HEK293T (cell line): ENCODE measurements around the gene GRID1.

ENCODE experiments used
- CTCF ChIA-PET: fragments of 350-600 bp; formaldehyde crosslinking; extraction: SDS; loops from one replicate; lab custom pipeline; 2021; ENCODE audit warnings: antibody characterized with exemption, inconsistent platforms; lab: Yijun Ruan, JAX
- POLR2A ChIA-PET: fragments of 350-600 bp; formaldehyde crosslinking; extraction: SDS; loops from one replicate; lab custom pipeline; 2020; ENCODE audit warnings: antibody characterized with exemption, inconsistent platforms; lab: Yijun Ruan, JAX
- DNase-seq: peaks from one replicate; pipeline ENCODE4 v3.0.0; 2012; ENCODE audit warnings: mixed read lengths; ENCODE audit errors: extremely low spot score
- ARNT ChIP-seq: fragments of 450-650 bp; IDR thresholded peaks from 2 replicates; pipeline ENCODE4 v1.6.1; 2017; ENCODE audit warnings: mild to moderate bottlenecking
- BHLHE40 ChIP-seq: fragments of 450-650 bp; IDR thresholded peaks from 2 replicates; pipeline ENCODE4 v1.6.1; 2016; ENCODE audit warnings: mild to moderate bottlenecking, moderate library complexity, borderline replicate concordance
- CTBP1 ChIP-seq: fragments of 450-650 bp; IDR thresholded peaks from 2 replicates; pipeline ENCODE4 v1.6.1; 2016; ENCODE audit warnings: borderline replicate concordance
- ELF4 ChIP-seq: fragments of 450-650 bp; IDR thresholded peaks from 2 replicates; pipeline ENCODE4 v1.6.1; 2017; ENCODE audit warnings: antibody characterized with exemption
- FOXA1 ChIP-seq: fragments of 450-650 bp; IDR thresholded peaks from 2 replicates; pipeline ENCODE4 v1.6.1; 2016; ENCODE audit warnings: mild to moderate bottlenecking
- FOXK2 ChIP-seq: fragments of 450-650 bp; IDR thresholded peaks from 2 replicates; pipeline ENCODE4 v1.6.1; 2016; ENCODE audit warnings: mild to moderate bottlenecking
- FOXM1 ChIP-seq: fragments of 450-650 bp; IDR thresholded peaks from 2 replicates; pipeline ENCODE4 v1.6.1; 2017; ENCODE audit warnings: mild to moderate bottlenecking, borderline replicate concordance
- HDGF ChIP-seq: fragments of 450-650 bp; IDR thresholded peaks from 2 replicates; pipeline ENCODE4 v1.6.1; 2017; ENCODE audit warnings: antibody characterized with exemption, borderline replicate concordance
- L3MBTL2 ChIP-seq: fragments of 450-650 bp; conservative IDR thresholded peaks from 2 replicates; pipeline ENCODE4 v1.6.1; 2016; ENCODE audit warnings: mild to moderate bottlenecking
- LEF1 ChIP-seq: fragments of 450-650 bp; IDR thresholded peaks from 2 replicates; pipeline ENCODE4 v1.6.1; 2017; ENCODE audit warnings: mild to moderate bottlenecking, borderline replicate concordance
- NFRKB ChIP-seq: fragments of 450-650 bp; IDR thresholded peaks from 2 replicates; pipeline ENCODE4 v1.6.1; 2016; ENCODE audit warnings: mild to moderate bottlenecking, moderate library complexity
- SP1 ChIP-seq: fragments of 450-650 bp; IDR thresholded peaks from 2 replicates; pipeline ENCODE4 v1.6.1; 2017
- SUZ12 ChIP-seq: fragments of 450-650 bp; IDR thresholded peaks from 2 replicates; pipeline ENCODE4 v1.6.1; 2016; ENCODE audit warnings: mild to moderate bottlenecking
- TARDBP ChIP-seq: fragments of 450-650 bp; IDR thresholded peaks from 2 replicates; pipeline ENCODE4 v1.6.1; 2016
- ZNF384 ChIP-seq: fragments of 450-650 bp; IDR thresholded peaks from 2 replicates; pipeline ENCODE4 v1.6.1; 2016
- TF ChIP-seq, protein P1 (sequence below): fragments of 450-650 bp; IDR thresholded peaks from 2 replicates; pipeline ENCODE4 v1.6.1; 2016

Gene GRID1

DNA sequence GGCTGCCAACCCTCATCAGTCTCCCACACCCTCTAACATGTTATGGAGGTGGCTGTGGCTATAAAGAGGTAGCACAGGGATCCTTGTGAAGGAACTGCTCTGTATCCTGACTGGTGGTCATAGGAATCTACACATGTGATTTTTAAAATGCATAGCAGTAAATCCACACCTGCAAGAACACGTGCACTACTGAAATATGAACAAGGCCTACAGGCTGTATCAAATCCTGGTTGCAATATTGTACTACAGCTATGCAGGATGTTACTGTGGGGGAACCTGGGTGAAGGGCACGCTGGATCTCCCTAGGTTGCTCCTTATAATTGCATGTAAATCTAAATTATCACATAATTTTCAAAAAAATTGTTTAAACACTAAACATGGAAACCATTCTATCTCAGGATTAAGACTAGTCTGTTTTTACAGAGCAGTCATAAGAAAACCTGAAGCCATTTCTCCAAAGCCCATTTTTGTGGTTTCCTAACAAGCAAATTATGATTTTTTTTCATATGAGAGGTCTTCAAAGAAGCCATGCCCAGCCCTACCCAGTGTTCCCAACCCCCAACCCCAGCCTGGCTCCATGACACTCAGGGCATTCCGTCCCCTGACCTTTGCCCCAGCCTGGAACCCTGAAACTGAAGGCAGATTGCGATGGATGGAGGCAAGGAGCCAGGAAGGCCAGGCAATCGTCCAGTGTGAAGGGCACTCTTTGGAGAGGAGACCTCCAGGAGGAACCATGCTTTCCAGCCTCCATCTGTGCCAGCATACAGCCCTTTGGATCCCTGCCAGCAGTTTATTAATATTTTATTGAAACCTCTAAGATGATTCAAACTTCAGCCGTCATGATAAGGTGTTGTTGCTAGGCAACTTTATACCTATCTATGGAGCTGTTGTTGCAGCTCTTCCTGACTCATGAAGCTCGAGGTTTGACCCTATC lies 161.0 kb downstream of the GRID1 start:
- no peak for DNase-seq
- ChIA-PET POLR2A (no interaction called here), CTCF (no interaction called here)
- no peak for TF ChIP-seq CTBP1
- TF ChIP-seq L3MBTL2 = no peak
- TF ChIP-seq ELF4 = no peak
- TF ChIP-seq SP1 = no peak
- no peak for TF ChIP-seq ZNF384
- TF ChIP-seq NFRKB = no peak
- no peak for TF ChIP-seq HDGF
- no peak for TF ChIP-seq LEF1
- no peak for TF ChIP-seq FOXA1
- TF ChIP-seq SUZ12 = no peak
- TF ChIP-seq, protein P1, sequence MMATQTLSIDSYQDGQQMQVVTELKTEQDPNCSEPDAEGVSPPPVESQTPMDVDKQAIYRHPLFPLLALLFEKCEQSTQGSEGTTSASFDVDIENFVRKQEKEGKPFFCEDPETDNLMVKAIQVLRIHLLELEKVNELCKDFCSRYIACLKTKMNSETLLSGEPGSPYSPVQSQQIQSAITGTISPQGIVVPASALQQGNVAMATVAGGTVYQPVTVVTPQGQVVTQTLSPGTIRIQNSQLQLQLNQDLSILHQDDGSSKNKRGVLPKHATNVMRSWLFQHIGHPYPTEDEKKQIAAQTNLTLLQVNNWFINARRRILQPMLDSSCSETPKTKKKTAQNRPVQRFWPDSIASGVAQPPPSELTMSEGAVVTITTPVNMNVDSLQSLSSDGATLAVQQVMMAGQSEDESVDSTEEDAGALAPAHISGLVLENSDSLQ = no peak
- TF ChIP-seq TARDBP = no peak
- no peak for TF ChIP-seq FOXM1

- POLR2A ChIA-PET = no interaction called here
- CTCF ChIA-PET = no interaction called here
- TF ChIP-seq SP1 = no peak
- no peak for TF ChIP-seq ZNF384
- DNase-seq = no peak
Observed at GRCh38 chr10:86204421-86205305, 161.9 kb downstream of the GRID1 start.

DNA sequence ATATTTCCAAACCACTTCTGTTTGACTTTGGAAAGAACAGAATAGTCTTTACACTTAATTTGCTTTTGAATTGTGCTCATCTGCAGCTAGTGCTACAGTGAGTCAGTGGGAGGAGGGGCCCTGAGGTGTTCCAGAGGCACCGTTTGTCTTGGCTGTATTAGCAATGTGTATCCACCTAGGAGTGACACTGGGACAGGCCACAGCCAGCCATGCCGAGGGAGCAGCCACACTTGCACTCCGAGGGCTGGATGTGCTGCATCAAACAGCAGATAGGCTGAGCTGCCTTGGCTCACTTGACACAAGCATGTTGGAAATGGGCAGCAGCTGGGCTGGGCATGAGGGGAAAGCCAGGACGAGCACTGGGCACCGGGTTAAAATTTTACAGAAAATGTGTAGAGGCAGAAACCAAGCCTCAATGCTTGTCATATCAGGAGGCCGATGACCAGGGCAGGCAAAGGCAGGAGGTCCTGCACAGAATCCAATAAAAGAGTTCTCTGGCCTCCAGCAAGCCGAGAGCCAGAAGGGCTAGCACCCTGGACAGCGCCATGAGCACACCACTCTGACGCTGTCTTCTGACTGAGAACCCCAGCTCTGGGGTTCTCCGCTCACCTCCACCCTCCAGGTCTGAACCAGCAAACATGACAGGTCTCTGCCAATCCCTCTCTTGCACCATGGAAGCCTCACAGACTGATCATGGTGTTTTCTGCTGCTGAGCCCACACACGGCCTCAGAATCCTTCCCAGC lies 163.3 kb downstream of the GRID1 start:
- CTCF ChIA-PET = no interaction called here
- POLR2A ChIA-PET = no interaction called here
- TF ChIP-seq ZNF384 = no peak
- no peak for TF ChIP-seq SP1
- TF ChIP-seq ARNT = no peak
- TF ChIP-seq FOXK2 = no peak
- TF ChIP-seq L3MBTL2 = no peak
- no peak for TF ChIP-seq ELF4
- no peak for TF ChIP-seq LEF1
- TF ChIP-seq TARDBP = no peak
- peak; percentile 40 for DNase-seq

- ChIA-PET POLR2A (no interaction called here), CTCF (no interaction called here)
- DNase-seq = no peak
- TF ChIP-seq LEF1 (no peak), CTBP1 (no peak), ARNT (no peak), ELF4 (no peak)
- TF ChIP-seq, protein P1 = no peak
Observed at GRCh38 chr10:86202226-86202735, 164.3 kb downstream of the GRID1 start.

- DNase-seq = no peak
- CTCF ChIA-PET = no interaction called here
- TF ChIP-seq BHLHE40 = no peak
- TF ChIP-seq ZNF384 = no peak
- TF ChIP-seq FOXA1 = no peak
- POLR2A ChIA-PET = no interaction called here
Observed at GRCh38 chr10:86200867-86201266, 165.7 kb downstream of the GRID1 start.

- ChIA-PET POLR2A (no interaction called here), CTCF (no interaction called here)
- DNase-seq = no peak
- TF ChIP-seq ELF4 (no peak), ZNF384 (no peak)
Observed at GRCh38 chr10:86200269-86200668, 166.3 kb downstream of the GRID1 start.

GRCh38 chr10:86199041-86199440 lies 167.6 kb downstream of the GRID1 start:
- TF ChIP-seq ARNT (no peak), ZNF384 (no peak)
- no peak for DNase-seq
- POLR2A ChIA-PET = no interaction called here
- CTCF ChIA-PET = no interaction called here
